DLD1 (cell line): ENCODE results near the gene TSPAN19.

ENCODE experiments used
- in situ Hi-C: cut with HindIII; loops from 2 replicates; pipeline ENCODE4 v1.10.0; 2017; ENCODE audit warnings: low sequenced_read_pairs

Gene TSPAN19

GRCh38 chr12:85002778-85003296 lies 33.2 kb downstream of the TSPAN19 start:
- in situ Hi-C loops = no loop called here

- in situ Hi-C loops = no loop called here
Measured at GRCh38 chr12:85000729-85001128, 35.3 kb downstream of the TSPAN19 start.

- in situ Hi-C loops = no loop called here
Measured at GRCh38 chr12:84998341-84998740, 37.7 kb downstream of the TSPAN19 start.

DNA sequence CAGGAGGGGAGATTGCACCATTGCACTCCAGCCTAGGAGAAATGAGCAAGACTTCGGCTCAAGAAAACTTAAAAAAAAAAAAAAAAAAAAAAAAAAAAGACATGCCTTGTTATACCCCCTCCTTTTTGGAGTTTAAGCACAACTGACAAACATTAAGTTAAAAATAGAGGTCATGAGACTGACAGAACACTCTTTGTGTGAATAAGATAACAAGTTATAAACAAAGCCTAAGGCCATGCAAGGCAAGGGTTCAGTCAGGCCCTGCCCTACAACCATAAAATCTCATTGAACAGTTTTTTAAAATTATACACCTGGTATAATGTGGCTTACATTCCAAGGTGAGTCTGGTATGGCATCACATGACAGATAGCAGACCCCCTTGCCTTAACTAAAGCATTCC lies 39.3 kb downstream of the TSPAN19 start:
- in situ Hi-C loops = no loop called here

- in situ Hi-C loops = no loop called here
Measured at GRCh38 chr12:84995641-84996040, 40.4 kb downstream of the TSPAN19 start.

DNA sequence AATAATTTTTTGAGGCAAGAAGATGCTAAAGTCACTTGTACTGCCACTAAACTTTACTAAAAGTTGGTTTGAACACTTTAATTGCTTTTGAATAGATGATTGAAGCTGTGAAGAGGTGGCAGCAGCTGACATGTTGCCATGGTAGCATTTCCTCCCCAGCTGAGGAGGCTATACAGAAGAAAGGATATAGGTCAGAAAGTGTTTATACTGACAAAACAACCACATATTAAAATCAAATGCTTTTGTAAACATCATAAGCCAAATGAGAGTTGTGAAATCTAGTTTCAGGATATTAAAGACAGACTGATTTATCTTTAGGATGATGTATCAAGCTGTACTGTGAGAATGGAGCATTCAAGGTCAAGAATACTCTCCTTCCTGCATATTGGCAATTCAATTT lies 41.7 kb downstream of the TSPAN19 start:
- in situ Hi-C loops = no loop called here

DNA sequence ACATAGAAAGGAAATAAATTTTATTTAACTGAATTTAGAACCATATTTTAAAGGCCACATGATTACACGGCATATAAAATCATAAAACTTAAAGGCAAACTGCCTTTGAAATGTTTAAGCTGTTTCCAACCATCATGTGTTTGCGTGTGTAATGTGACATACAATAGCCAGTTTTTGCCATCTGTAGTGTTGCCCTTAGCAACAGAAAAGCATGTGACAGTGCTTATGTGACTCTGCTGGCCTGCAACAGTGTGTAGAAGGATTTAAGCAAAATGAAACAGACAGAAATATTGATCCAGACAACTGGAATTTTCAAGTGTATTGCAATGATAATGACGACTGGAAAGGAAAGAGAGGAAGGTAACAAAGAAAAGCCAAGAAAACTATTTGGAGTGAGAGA lies 49.5 kb downstream of the TSPAN19 start:
- in situ Hi-C loops = no loop called here

DNA sequence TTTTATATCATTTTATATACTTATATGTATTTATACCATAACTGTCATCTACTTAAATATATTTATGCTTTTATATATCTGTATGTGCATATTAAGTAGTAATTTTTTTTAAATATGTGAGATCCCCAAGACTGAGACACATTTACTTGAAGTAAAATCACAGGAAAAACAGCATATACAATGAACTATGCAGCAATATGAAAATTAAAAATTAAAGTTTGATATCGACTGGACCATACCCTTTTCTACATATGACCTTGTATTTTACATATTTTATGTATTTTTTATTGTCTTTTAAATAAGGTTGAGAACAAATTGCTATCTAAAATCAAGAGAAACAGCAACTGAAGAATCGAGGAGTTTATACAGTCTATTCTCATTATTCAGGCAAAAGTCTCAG lies 50.0 kb downstream of the TSPAN19 start:
- in situ Hi-C loops = no loop called here

- in situ Hi-C loops = no loop called here
Measured at GRCh38 chr12:84983289-84983688, 52.8 kb downstream of the TSPAN19 start.

DNA sequence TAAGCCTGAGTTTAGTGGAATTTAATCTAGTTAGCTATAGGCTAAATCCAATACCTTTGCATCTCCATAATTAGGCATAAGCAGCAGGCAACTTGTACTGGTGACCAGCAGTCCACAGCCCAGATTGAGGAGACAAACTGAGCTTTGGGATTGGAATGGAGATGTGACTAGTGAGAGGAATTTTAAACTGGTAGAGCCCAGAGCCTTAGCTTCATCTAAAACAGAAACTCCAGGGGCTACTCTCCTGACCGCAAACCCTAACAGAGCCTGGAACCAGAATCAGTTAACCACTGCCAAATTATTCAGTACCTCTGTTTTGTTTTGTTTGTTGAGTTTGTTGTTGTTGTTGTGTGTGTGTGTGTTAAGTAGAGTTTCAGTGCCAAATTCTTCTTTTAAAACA lies 53.2 kb downstream of the TSPAN19 start:
- in situ Hi-C loops = no loop called here

GRCh38 chr12:84978921-84979320 lies 57.2 kb downstream of the TSPAN19 start:
- in situ Hi-C loops = no loop called here

DNA sequence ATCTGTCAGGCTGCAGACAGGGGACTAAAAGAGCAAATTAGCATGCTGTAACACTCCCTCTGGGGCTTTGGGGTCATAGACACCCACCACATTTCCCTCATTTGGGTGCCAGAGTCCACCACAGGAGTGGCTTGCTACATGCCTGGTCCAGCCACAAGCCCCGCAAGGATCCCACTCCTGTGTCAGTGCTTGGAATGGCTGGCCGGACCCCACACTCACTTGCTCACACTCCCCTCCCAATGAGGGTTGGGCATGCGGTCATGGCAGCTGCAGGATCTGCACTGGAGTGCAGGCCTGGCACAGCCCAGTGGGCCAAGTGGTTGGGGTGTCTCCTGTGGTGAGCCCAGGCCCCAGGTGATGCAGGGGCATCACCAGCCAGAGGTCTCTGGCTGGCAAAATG lies 59.9 kb downstream of the TSPAN19 start:
- in situ Hi-C loops = no loop called here

DNA sequence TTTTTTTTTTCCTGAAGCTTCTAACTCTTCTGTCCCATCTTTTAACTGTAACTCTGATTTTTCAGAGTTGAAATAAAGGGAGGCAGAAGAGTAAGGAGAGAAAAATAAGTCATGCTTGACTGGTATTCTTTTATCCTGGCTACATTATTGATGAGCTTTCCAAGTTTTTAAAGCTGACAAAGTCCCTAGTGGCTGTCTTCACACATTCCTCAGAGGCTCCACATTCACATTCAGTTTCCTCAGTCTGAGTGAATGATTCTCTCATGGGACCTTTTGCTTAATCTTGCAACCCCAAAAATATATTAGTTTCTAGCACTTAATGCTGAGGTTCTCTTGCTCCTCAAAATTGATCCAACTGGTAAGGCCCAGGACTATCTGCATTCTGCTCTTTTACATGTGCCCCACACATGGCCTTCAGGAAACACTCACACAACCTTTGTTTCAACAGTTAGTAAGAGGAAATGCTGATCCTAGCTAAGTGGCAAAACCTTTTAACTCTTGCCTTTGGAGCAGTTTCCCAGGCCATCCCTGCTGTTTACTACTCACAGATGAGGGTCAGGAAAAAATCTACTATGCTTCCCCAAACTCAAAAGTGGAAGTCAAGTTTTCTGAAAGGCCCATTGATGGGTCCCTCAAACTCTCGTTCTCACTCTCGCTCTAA lies 61.8 kb downstream of the TSPAN19 start:
- in situ Hi-C loops = no loop called here

DNA sequence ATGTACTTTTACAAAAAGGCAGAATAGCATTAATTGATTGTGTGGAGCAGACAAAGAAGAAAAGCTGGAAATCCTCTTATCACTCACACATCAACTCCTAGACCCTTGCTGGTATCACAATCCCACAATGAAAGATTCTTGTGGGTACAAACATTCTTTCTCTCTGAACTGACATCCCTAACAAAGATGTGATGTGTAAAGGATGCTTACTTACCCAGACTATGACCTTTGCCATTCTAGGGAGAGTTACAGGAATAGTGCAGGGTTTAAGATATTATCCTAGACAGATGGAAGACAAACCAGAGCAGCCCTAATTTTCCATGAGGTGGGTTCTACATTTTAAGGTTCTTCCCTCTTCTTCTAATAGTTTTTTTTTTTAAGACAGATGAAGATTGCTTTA lies 63.1 kb downstream of the TSPAN19 start:
- in situ Hi-C loops = no loop called here

- in situ Hi-C loops = no loop called here
Measured at GRCh38 chr12:84969226-84969625, 66.9 kb downstream of the TSPAN19 start.
